Central memory CD4-positive, alpha-beta T cell (primary cell): ENCODE measurements around the gene PHF23.

Experiments used
- DNase-seq: peaks from one replicate; pipeline ENCODE4 v3.0.0; 2022
- total RNA-seq, 3 experiments: gene quantifications; one replicate each; lab custom pipeline; 2026; lab: John Stamatoyannopoulos, UW

Gene PHF23
- 17.6 to 65.2 (median 59.3) reads per million in 3 experiments for total RNA-seq

DNA sequence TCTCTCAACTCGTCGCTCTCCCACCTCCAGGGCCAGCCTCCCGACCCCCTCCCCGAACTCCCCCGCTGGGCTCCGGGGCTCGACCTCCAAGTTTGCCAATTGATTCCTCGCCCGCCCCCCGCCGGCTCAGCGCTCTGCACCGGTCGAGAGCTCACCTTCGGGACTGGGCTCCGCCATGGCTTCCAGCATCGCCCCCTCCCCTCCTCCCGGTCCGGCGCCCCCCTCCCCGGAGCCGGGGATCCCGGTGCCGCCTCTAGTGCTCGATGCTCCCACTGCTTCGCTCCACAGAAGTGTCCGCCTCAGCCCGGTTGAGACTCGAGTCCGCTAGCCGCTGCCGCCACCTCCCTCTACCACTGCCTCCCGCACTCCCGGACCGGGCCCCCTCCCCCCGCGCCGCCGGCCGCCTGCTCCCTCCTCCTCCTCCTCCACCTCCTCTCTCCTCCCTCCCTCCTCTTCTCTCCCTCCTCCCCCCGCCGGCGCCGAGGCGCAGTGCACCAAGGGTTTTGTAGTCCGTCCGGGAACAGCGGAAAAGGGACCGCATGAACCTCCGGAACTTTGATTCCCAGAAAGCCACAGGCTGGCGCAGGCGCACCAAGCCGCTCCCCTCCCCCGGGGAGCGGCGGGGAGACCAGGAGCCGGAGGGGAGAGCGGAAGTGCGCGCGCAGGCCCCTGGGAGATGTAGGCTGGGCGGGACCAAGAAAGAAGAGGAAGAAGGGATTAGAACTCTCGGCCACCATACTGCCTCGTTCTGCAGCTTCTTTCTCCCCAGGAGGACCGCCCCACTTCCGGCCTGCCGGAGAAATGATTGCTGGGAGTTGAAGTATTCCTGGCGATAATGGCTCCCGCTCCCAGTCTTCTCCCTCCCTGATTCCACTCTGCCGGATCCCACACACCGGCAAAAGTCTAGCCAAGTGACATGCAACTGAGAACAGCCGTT, at the start of gene PHF23:
PHF23 (minus strand) TSS at position 367 of the 937 bp plus-strand sequence; CDS start at position 189, 178 bp downstream.
- peak; percentile 97 for DNase-seq

DNA sequence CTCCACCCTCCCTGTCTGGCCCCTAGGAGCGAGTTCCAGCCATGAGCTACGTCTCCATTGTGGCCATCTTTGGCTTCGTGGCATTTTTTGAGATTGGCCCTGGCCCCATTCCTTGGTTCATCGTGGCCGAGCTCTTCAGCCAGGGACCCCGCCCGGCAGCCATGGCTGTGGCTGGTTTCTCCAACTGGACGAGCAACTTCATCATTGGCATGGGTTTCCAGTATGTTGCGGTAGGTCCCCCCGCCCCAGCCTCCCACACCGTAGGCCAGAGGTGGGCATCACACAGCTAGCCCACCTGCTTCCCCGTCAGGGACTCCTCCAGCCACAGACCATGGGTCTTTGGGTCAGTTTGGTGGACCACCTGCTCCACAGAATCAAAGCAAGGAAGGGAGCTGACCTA, 46.4 kb upstream of the PHF23 start:
- DNase-seq = no peak

DNA sequence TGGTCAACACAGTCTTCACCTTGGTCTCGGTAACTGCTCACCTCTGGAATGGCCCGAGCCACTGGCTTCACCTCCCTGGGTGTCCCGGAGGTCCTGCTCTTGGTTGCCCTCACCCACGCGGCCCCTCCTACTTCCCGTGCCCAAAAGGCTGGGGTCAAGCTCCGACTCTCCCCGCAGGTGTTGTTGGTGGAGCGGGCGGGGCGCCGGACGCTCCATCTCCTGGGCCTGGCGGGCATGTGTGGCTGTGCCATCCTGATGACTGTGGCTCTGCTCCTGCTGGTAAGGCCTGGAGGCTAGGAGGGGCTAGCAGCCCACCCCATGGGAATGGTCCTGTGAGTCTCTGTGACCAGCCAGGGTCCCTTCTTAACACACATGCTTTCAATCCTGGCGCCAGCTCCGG, 45.7 kb upstream of the PHF23 start:
- DNase-seq = no peak

DNA sequence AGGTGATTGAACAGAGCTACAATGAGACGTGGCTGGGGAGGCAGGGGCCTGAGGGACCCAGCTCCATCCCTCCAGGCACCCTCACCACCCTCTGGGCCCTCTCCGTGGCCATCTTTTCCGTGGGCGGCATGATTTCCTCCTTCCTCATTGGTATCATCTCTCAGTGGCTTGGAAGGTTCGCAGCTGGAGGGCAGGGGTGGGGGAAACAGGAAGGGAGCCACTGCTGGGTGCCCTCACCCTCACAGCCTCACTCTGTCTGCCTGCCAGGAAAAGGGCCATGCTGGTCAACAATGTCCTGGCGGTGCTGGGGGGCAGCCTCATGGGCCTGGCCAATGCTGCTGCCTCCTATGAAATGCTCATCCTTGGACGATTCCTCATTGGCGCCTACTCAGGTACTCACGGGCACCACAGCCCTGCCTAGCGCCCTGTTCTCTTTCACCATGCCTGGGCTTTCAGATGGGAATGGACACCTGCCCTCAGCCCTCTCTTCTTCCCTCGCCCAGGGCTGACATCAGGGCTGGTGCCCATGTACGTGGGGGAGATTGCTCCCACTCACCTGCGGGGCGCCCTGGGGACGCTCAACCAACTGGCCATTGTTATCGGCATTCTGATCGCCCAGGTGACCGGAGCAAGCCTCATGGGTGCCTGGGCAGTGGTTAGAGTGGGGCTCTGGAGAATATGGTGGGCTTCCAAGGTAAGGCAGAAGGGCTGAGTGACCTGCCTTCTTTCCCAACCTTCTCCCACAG, 44.4 kb upstream of the PHF23 start:
- DNase-seq = no peak

DNA sequence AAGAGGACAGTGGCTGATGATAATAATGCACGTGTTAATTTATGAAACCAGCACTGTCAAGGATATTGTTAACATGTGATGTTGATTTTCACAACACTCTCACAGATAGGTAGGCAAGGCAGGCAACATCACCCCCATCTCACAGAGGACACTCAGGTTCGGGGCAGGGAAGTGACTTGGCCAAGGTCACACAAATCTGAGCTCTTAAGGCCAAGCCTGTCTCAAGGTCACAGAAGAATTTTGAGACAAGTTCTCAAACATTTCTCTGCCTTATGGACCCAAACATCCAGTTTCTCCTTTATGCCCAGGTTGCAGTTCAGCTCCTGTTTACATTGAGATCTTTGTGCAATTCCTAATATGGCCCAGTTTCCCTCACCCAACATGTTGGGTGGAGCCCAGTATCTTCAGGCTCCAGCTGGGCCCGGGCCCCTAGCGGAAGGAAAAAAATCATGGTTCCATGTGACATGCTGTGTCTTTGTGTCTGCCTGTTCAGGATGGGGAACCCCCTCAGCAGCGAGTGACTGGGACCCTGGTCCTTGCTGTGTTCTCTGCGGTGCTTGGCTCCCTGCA, 43.6 kb upstream of the PHF23 start:
- no peak for DNase-seq

DNA sequence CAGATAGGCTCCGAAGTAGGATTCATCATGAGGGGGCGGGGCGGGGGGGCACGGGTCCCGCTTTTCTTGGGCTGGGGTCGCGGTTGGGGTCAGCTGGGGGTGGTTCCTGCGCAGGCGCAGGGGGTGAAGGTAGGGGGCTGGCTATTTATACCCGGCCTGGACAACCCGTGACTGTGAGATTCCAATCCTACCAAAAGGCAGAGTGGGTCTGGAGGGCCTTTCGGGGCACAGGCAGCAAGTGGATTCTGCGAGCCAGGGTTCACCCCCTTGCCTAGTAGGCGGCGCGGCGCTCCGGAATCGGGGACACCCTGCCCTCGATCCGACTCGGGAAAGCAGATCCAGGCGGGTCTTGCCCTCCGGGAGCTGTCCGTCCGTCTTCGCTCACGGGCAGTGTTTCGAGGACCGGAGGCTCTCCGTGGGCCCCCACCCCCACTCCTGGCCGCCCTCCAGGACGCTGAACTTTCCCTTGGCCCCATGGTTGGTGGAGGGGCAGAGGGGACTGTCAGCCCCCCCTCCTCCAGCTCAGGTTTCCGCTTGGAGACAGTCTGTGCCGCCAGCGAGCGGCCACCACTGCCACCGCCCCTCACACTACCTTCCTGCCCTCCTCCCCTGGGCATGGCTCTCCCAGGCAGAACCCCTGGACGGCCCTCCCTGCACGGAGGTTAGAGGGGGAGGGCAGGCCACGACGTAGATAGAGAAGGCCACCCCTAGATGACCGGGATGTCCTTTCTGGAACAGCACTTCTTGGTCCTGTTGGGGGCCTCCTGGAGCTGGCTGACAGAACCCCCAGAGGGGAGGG, 42.9 kb upstream of the PHF23 start:
- no peak for DNase-seq

DNA sequence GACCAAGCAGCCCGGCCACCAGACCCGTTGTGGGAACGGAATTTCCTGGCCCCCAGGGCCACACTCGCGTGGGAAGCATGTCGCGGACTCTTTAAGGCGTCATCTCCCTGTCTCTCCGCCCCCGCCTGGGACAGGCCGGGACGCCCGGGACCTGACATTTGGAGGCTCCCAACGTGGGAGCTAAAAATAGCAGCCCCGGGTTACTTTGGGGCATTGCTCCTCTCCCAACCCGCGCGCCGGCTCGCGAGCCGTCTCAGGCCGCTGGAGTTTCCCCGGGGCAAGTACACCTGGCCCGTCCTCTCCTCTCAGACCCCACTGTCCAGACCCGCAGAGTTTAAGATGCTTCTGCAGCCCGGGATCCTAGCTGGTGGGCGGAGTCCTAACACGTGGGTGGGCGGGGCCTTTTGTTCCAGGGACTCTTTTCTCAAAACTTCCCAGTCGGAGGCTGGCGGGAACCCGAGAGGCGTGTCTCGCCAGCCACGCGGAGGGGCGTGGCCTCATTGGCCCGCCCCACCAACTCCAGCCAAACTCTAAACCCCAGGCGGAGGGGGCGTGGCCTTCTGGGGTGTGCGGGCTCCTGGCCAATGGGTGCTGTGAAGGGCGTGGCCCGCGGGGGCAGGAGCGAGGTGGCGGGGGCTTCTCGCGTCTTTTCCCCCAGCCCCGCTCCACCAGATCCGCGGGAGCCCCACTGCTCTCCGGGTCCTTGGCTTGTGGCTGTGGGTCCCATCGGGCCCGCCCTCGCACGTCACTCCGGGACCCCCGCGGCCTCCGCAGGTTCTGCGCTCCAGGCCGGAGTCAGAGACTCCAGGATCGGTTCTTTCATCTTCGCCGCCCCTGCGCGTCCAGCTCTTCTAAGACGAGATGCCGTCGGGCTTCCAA, 42.1 kb upstream of the PHF23 start, which contains the start of gene SLC2A4:
SLC2A4 (plus strand) TSS at position 645 of the 879 bp plus-strand sequence; CDS start at position 862, 217 bp downstream.
- DNase-seq = peak; percentile 65

DNA sequence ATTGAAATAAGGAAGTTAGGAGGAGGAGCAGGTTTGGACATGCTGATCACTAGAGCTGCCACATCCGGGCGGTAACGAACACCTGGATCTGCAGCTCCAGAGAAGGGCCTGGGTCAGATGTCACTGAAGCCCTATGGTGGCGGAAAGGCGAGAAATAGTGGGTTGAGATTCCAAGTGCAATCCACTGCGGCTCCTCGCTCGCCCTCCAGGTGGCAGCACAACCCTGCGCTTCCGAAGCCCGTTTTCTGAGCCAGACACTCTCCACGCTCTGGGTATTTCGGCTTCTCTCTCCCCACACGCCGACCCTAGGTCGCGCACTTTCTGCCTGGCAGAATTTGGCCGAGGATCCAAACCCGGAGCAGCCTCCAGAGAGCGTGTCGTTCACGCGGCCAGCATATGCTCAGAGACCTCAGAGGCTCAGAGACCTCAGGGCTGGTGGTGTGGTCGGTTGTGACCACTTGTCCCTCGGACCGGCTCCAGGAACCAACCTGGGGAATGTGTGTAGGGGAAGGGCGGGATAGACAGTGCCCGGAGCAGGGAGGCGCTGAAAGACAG, 41.3 kb upstream of the PHF23 start:
- DNase-seq = peak; percentile 81

DNA sequence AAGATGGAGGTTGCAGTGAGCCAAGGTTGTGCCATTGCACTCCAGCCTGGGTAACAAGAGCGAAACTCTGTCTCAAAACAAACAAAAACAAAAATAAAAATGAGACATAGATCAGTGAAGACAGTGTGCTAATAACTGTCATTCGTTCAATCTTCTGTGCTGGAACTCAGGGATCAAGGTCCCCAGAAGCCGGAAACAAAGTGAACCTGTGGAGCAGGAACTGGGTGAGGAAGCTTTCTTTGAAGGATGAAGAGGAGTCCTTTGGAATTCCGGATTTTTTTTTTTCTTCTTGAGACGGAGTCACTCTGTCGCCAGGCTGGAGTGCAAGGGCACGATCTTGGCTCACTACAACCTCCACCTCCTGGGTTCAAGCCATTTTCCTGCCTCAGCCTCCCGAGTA, 40.2 kb upstream of the PHF23 start:
- DNase-seq = no peak

DNA sequence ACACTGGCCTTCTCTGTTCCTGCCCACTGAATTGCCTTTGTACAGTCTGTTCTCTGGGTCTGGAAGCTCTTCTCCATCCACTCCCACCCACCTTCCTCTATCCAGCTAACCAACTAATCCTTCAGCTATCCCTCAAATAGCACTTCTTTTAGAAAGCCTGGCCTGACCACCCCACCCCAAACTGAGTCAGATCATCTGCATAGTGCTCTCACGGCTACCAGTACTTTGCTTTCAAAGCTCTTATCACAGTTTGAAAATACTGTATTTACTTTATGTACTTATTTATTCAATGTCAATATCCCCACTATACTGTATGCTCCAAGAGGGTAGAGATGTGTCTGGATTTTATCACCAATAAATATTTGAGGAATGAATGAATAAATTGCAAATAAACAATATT, 27.5 kb upstream of the PHF23 start:
- no peak for DNase-seq

DNA sequence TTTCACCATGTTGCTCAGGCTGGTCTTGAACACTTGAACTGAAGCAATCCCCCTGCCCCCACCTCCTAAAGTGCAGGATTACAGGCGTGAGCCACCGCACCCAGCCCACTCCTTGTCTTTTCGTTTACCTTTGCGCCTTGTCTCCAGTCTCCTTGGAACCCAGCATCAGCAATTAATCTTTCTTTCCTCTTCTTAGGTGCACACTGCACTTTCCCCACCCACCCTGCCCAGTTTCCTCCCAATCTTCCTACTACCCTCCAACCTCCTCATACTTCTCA, 24.5 kb upstream of the PHF23 start:
- DNase-seq = no peak

DNA sequence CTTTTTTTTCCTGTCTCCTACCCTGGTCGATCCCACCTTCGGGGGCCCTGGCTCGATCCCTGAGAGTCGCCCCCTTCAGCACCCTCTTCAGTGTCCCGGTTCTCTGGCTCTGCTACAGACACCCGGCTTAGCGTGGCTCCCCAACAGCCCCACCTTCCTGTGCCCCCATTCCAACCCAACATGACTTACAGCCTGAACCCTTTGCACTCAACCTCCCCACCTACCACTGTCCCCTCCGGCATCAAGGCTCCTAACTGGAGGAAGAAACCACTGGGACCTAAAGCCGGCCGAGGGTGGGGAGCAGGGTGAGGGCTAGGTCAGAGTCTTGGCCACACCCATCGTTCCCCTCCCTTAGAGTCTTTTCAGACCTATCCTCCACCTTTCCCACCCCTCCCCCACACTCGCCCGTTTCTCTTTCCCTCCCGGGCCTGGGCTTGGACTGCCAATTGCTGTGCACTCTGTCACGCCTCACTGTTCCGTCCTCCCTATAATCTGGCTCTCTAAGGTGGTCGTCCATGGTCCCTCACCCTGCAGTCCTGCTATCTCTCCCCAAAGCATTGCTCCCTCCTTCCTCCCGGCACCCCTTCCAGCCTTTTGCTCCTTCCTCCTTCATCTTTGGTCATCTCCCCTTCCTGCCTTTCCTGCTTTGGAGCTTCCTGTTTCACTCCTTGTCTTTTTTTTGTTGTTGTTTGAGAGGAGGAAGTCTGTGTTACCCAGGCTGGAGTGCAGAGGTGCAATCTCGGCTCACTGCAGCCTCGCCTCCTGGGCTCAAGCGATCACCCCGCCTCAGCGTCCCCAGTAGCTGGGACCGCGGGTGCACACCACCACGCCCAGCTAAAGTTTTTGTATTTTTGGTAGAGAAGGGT, 23.9 kb upstream of the PHF23 start:
- no peak for DNase-seq

DNA sequence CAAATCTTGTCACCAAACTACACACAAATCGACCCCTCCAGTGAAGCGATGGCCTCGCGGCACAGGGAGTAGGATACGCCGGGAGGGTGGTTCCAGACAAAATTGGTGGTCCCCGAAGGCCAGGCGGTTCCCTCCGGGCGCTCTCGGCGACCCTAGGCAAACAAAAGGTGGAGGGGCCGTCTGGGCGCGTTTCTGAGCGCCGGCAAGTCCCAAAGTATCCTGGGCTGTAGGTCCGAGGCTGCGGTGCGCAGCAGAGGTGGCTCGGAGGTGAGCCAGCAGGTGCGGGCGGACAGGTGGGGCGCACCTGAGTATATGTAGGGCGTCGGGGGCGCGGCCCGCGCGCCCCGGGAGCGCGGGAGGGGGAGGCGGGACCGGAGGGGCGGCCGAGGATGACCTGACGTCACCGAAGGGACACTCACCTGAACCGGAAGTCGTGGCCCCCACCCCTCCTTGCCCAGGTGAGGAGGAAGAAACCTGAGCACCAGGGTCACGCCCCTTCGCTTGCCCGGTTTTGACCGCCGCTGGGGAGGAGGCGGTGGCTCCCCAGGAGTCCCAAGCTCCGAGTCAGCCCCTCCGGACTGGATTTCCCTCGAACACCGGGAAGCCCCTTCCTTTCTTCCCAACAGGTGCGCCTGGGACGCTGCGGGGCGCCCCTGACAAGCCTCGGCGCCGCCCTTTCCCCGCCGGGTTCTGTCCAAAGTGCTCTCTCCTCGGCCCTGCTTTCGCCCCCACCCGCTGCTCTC, 23.1 kb upstream of the PHF23 start, which contains the start of gene CLDN7:
CLDN7 (minus strand) TSS at position 287 of the 743 bp plus-strand sequence. CDS start 435 bp downstream, outside the sequence.
- no peak for DNase-seq

DNA sequence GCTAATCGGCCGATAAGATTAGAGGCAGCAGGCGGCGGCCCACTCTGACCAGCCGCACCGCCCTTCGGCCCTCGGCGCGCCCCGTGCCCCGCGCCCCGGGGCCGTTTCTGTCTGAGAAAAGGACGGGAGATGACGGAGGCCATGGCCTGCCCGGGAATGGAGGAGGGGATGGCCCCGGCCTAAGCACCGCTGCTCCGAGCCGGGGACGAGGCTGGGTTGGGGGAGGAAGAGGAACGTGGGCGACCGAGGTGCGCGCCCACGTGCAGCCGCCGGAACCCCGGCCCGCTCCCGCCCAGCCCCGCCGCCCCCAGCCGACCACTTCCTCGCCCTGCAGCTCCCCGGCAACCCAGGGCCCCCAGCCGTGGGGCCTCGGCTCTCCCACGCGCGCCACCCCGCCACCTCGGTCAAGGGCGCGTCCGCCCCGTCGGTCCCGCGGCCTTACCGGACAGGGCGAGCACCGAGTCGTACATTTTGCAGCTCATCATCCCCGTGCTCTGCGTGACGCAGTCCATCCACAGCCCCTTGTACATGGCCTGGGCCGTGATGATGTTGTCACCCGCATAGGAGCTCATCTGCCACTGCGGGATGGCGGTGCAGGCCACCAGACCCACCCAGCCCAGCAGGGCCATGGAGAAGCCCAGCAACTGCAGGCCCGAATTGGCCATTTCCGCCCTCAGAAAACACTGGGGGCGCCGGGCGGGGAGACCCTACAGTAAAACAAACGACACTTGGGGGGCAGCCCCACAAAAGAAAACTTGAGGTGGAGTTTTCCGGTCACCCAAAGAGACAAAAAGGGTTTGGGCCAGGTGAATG, 22.3 kb upstream of the PHF23 start:
- peak; percentile 17 for DNase-seq

DNA sequence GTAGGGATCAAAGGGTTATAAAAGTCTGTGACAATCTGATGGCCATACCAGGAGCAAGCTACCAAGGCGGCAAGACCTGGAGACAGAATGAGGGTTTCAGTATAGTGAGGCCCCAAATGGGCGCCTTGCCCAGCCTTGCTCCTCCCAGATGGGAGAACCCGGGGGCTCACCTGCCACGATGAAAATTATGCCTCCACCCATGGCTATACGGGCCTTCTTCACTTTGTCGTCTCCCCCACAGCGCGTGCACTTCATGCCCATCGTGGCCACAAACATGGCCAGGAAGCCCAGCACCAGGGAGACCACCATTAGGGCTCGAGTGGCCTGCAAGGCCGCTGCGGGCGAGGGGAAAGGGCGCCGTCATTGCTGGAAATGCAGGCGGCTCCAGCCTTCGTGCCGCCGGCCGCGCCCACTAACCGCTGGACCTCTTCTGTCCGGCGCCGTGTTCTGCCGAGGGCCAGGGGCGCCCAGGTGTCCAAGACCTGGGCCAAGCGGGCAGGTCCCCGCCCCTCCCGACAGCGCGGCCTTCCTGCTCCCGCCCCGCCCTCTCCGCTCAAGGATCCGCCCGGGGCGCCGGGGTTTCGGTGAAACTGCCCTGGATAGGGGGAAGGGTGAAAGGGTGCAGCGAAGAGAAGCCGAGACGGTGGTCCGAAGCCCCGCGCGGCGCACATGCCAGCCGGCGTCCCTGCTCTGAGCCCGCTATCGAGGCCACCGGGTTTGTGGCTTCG, 21.6 kb upstream of the PHF23 start:
- DNase-seq = peak; percentile 23

DNA sequence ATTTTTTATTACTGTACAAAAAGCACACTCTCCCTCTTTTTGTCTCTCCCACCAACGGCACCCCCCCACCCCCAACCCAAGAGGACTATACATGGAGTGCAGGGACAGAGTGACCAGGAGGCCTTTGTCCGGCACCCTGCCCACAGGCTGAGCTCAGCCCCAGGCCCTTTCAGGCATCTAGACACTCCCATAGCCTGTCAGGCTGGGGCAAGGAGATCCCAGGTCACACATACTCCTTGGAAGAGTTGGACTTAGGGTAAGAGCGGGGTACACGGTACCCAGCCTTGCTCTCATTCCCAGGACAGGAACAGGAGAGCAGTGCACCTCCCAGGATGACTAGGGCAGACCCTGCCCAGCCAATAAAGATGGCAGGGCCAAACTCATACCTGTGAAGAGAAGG, 20.9 kb upstream of the PHF23 start:
- no peak for DNase-seq

DNA sequence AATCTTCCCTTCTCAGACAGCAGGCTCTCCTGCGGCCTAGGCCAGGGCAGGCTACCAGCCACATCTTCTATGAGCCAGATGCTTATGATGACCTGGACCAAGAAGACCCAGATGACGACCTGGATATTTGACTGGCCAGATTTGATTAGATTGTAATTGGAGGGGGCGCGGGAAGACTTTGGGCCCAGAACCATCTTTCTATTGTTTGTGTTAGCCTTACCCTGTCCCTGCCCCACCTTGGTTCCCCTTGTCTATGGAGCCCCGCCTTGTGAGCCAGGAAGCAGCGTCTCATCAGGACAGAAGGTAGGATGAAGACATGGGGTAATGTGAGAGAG, 20.3 kb upstream of the PHF23 start:
- DNase-seq = no peak
